HepG2 (cell line): ENCODE measurements around the gene GDF7. TPM values are rescaled to one million over a fixed set of nuclear protein-coding genes. Genes with fewer than 3 reads are reported as not detected.
A peak's percentile ranks its signal among the peaks of the same experiment; 100 is the strongest.

Experiments
- ATAC-seq: fragments of 200-7000 bp; cut with Tn5 transposase; 3 replicates; pipeline ENCODE4 v1.9.1; 2020; ENCODE audit warnings: mild to moderate bottlenecking, moderate library complexity
- BruUV-seq: library from RNA; stranded (reverse); fragments of 400-500 nt; replicated peaks from 2 replicates; lab custom pipeline; 2021; lab: Mats Ljungman, UMichigan
- CTCF ChIA-PET: fragments of 300-600 bp; formaldehyde crosslinking; extraction: SDS; loops from one replicate; lab custom pipeline; 2021; ENCODE audit warnings: low total read pairs, inconsistent platforms, low intra/inter-chr PET ratio; lab: Yijun Ruan, JAX
- POLR2A ChIA-PET: fragments of 350-600 bp; sonication (Branson Sonifier 250); formaldehyde crosslinking; loops from one replicate; lab custom pipeline; 2020; ENCODE audit warnings: antibody characterized with exemption, inconsistent platforms; lab: Yijun Ruan, JAX
- DNase-seq: peaks from one replicate; pipeline ENCODE4 v3.0.0-alpha.2; 2015; ENCODE audit warnings: low spot score
- FAIRE-seq: peaks from 3 replicates; lab custom pipeline; 2011; peaks lifted over from hg19 to GRCh38; lab: Jason Lieb, UNC
- H2AFZ ChIP-seq: one replicate; pipeline ENCODE4 v1.6.1; 2011; ENCODE audit warnings: low read length, inconsistent platforms
- H3K27ac ChIP-seq: fragments of 300-600 bp; 3 replicates; pipeline ENCODE4 v1.8.0; 2011; ENCODE audit warnings: mixed run types, mild to moderate bottlenecking, mixed read lengths, low read length, inconsistent platforms; ENCODE audit not compliant: insufficient read depth; ENCODE audit errors: extremely low read length
- H3K27me3 ChIP-seq, 2 experiments: fragments of 200-600 bp in 1 of 2; 2 replicates in 1 of 2; 3 replicates in 1 of 2; pipeline versions ENCODE4 v1.6.0 to v1.8.0; 2011; ENCODE audit warnings: low read length in 2 of 2, mild to moderate bottlenecking in 2 of 2, moderate library complexity in 2 of 2, inconsistent platforms in 1 of 2; ENCODE audit not compliant: insufficient read depth in 2 of 2, control insufficient read depth in 1 of 2
- H3K36me3 ChIP-seq, 2 experiments: fragments of 200-600 bp in 1 of 2; replicated peaks in 1 of 2; 2 replicates in 1 of 2; 3 replicates in 1 of 2; pipeline versions ENCODE4 v1.5.1 to v1.8.0; 2011; ENCODE audit warnings: low read length in 2 of 2, inconsistent platforms in 1 of 2; ENCODE audit not compliant: insufficient read depth in 2 of 2, control insufficient read depth in 1 of 2
- H3K4me1 ChIP-seq: 2 replicates; pipeline ENCODE4 v1.5.1; 2012; ENCODE audit warnings: low read length, inconsistent platforms; ENCODE audit not compliant: insufficient read depth
- H3K4me2 ChIP-seq: 2 replicates; pipeline ENCODE4 v1.6.0; 2011; ENCODE audit warnings: low read depth, low read length, inconsistent platforms
- H3K4me3 ChIP-seq, 3 experiments: fragments of 200-600 bp in 1 of 3; sonication (generic), shearing (Covaris generic) in 1 of 3; replicated peaks in 1 of 3; 2 replicates each; pipeline ENCODE4 v1.5.1; 2011 to 2016; ENCODE audit warnings: low read length in 3 of 3, inconsistent platforms in 2 of 3, low read depth in 2 of 3, mild to moderate bottlenecking in 2 of 3, control low read depth in 1 of 3, mixed read lengths in 1 of 3; ENCODE audit not compliant: insufficient read depth in 1 of 3
- H3K79me2 ChIP-seq: one replicate; pipeline ENCODE4 v1.6.1; 2011; ENCODE audit warnings: low read length, inconsistent platforms; ENCODE audit not compliant: insufficient read depth
- H3K9ac ChIP-seq: 2 replicates; pipeline ENCODE4 v1.6.0; 2011; ENCODE audit warnings: mild to moderate bottlenecking, low read depth, low read length, inconsistent platforms; ENCODE audit not compliant: insufficient read depth
- H3K9me3 ChIP-seq: 2 replicates; pipeline ENCODE4 v1.5.1; 2012; ENCODE audit warnings: mild to moderate bottlenecking, low read length
- H4K20me1 ChIP-seq: 2 replicates; pipeline ENCODE4 v1.6.0; 2011; ENCODE audit warnings: inconsistent platforms, mild to moderate bottlenecking, low read length, moderate library complexity; ENCODE audit not compliant: insufficient read depth
- MBD4 ChIP-seq: IDR thresholded peaks from 2 replicates; pipeline ENCODE4 v1.6.1; 2012; ENCODE audit warnings: low read length, inconsistent platforms, borderline replicate concordance
- NBN ChIP-seq: fragments of 450-650 bp; conservative IDR thresholded peaks from 2 replicates; pipeline ENCODE4 v1.6.1; 2017
- NFATC3 ChIP-seq: sonication (generic); formaldehyde crosslinking; IDR thresholded peaks from 2 replicates; pipeline ENCODE4 v1.5.1; 2020; ENCODE audit warnings: mild to moderate bottlenecking, missing genetic modification reagents
- RARG ChIP-seq: sonication (generic); formaldehyde crosslinking; IDR thresholded peaks from 2 replicates; pipeline ENCODE4 v1.4.0; 2020; ENCODE audit warnings: low read depth, mild to moderate bottlenecking, missing genetic modification reagents
- RELA ChIP-seq: sonication (generic); formaldehyde crosslinking; IDR thresholded peaks from 2 replicates; pipeline ENCODE4 v1.4.0; 2020; ENCODE audit warnings: missing genetic modification reagents
- RFX1 ChIP-seq: fragments of 450-650 bp; IDR thresholded peaks from 2 replicates; pipeline ENCODE4 v1.6.1; 2017
- SP1 ChIP-seq, 2 experiments: fragments of 450-650 bp in 1 of 2; sonication (generic) in 1 of 2; formaldehyde crosslinking in 1 of 2; IDR thresholded peaks; 2 replicates each; pipeline versions ENCODE4 v1.4.0 to v1.6.1; 2016 to 2020; ENCODE audit warnings: missing genetic modification reagents in 1 of 2
- SRSF4 ChIP-seq: fragments of 200-400 bp; formaldehyde crosslinking; IDR thresholded peaks from one replicate; pipeline ENCODE4 v1.6.1; 2018; ENCODE audit warnings: mild to moderate bottlenecking, low read depth, low read length, moderate library complexity; ENCODE audit not compliant: poor library complexity, severe bottlenecking
- TAF15 ChIP-seq: fragments of 200-400 bp; formaldehyde crosslinking; IDR thresholded peaks from one replicate; pipeline ENCODE4 v1.6.1; 2018; ENCODE audit warnings: mild to moderate bottlenecking, low read depth, low read length; ENCODE audit not compliant: poor library complexity, severe bottlenecking
- ZMYM3 ChIP-seq: sonication (generic); formaldehyde crosslinking; IDR thresholded peaks from 2 replicates; pipeline ENCODE4 v1.5.1; 2020; ENCODE audit warnings: mild to moderate bottlenecking, missing genetic modification reagents
- ZNF101 ChIP-seq: sonication (generic); formaldehyde crosslinking; IDR thresholded peaks from 2 replicates; pipeline ENCODE4 v1.4.0; 2020; ENCODE audit warnings: mild to moderate bottlenecking, low read depth, missing genetic modification reagents, borderline replicate concordance
- ZNF274 ChIP-seq: sonication (generic); formaldehyde crosslinking; IDR thresholded peaks from 2 replicates; pipeline ENCODE4 v1.5.1; 2020; ENCODE audit warnings: mild to moderate bottlenecking, missing genetic modification reagents
- ZNF567 ChIP-seq: sonication (generic); formaldehyde crosslinking; IDR thresholded peaks from 2 replicates; pipeline ENCODE4 v1.8.1; 2023; ENCODE audit warnings: mild to moderate bottlenecking, missing genetic modification reagents, borderline replicate concordance
- ZNF589 ChIP-seq: sonication (generic); formaldehyde crosslinking; conservative IDR thresholded peaks from 2 replicates; pipeline ENCODE4 v1.8.0; 2022; ENCODE audit warnings: mild to moderate bottlenecking, moderate library complexity, missing genetic modification reagents
- ZNF761 ChIP-seq: sonication (generic); formaldehyde crosslinking; conservative IDR thresholded peaks from 2 replicates; pipeline ENCODE4 v1.4.0; 2020; ENCODE audit warnings: mild to moderate bottlenecking, missing genetic modification reagents
- WGBS: methylation state at CpG from one replicate; pipeline ENCODE4 v1.1.6; 2017; ENCODE audit warnings: low lambda C conversion rate; 5-methylcytosine and 5-hydroxymethylcytosine counted together
- in situ Hi-C: cut with HindIII; loops from 2 replicates; pipeline ENCODE4 v1.10.0; 2017; ENCODE audit warnings: low pct_unique_long_range_greater_than_20kb; ENCODE audit not compliant: extremely low pct_ligation_motif_present
- intact Hi-C: fragments of 100-400 bp; cut with micrococcal nuclease; formaldehyde crosslinking; loops from one replicate; pipeline ENCODE4 v1.10.0; 2022; ENCODE audit not compliant: unreplicated experiment
- polyA plus RNA-seq, 8 experiments: library from polyadenylated mRNA; depleted of rRNA in 3 of 8; stranded (reverse) in 7 of 8; unstranded in 1 of 8; fragments of >200 nt; fragmentation: Illumina TruSeq in 4 of 8; extraction: Trizol in 4 of 8; gene quantifications; 2 replicates each; pipeline versions ENCODE4 v1.2.1 to v1.2.3, GENCODE V29; 2011 to 2016; ENCODE audit warnings: low read depth in 4 of 8, missing spikeins in 1 of 8, mixed read lengths in 1 of 8; ENCODE audit not compliant: insufficient read depth in 1 of 8
- total RNA-seq, 5 experiments: library from RNA; depleted of rRNA; stranded (reverse); fragments of >200 nt; fragmentation: Illumina TruSeq; extraction: Trizol; gene quantifications; 2 replicates each; pipeline ENCODE4 v1.2.3, GENCODE V29; 2016; ENCODE audit warnings: low read depth in 1 of 5
- TF ChIP-seq, protein P1 (sequence below): sonication (generic); formaldehyde crosslinking; IDR thresholded peaks from 2 replicates; pipeline ENCODE4 v1.8.1; 2023; ENCODE audit warnings: missing genetic modification reagents, mild to moderate bottlenecking, borderline replicate concordance
- TF ChIP-seq, protein P2 (sequence below): fragments of 450-650 bp; IDR thresholded peaks from 2 replicates; pipeline ENCODE4 v1.6.1; 2016

GDF7 gene
- total and polyA plus RNA-seq, 2 of the 13 experiments (the other 11 are each of a cell fraction or from before 2014, with no cell fraction given), result 1.6 to 15.0 TPM

DNA sequence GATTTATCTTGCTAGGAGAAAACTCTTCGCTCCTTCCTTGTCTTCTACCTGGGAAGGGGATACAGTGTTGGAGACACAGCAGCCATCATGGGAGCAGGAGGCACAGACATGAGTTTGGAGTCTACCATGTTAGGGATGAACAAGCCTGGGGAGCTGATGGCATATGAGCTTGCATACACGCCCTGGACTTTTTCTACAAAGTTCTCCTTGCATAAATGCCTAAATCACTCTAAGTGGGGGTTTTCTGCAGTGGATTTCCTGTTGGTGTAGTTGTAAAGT is 12.5 kb upstream of the GDF7 start:
- Histone ChIP-seq H3K36me3 (no peaks in the 10 kb centered on the region), H3K79me2 (peaks cover 6% of the 10 kb centered on the region), H4K20me1 (no peaks in the 10 kb centered on the region), H3K27ac (no peak overlapping the region), H3K9ac (no peak overlapping the region), H2AFZ (no peak overlapping the region), H3K4me1 (peaks cover 37% of the 10 kb centered on the region), H3K4me3 (no peak overlapping the region), H3K9me3 (no peaks in the 10 kb centered on the region), H3K4me2 (no peak overlapping the region), H3K27me3 (peaks cover 8 to 30% of the 10 kb centered on the region in 2 experiments; a peak in 4 of 5 replicates)
- TF ChIP-seq ZNF101 (CRISPR knock-in tag), result no peak
- no peak for TF ChIP-seq SP1 (IDR thresholded peaks at IDR 0.05)
- no peak for TF ChIP-seq SP1 (CRISPR knock-in tag; IDR thresholded peaks at IDR 0.05)
- TF ChIP-seq, protein P1, sequence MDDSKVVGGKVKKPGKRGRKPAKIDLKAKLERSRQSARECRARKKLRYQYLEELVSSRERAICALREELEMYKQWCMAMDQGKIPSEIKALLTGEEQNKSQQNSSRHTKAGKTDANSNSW (CRISPR knock-in tag), result no peak
- no peak for TF ChIP-seq ZNF589 (CRISPR knock-in tag)
- TF ChIP-seq TAF15, result no peak
- no peak for TF ChIP-seq MBD4
- no peak for TF ChIP-seq SRSF4
- TF ChIP-seq ZNF761 (CRISPR knock-in tag), result no peak
- no peak for TF ChIP-seq RFX1
- no peak for TF ChIP-seq ZNF274 (CRISPR knock-in tag)
- no peak for TF ChIP-seq NBN
- TF ChIP-seq NFATC3, result no peak
- TF ChIP-seq RELA, result no peak
- no peak for TF ChIP-seq RARG
- 0 out of 2 replicates have a peak, but pooled peaks have one; percentile 33 for TF ChIP-seq ZMYM3 (CRISPR knock-in tag)
- TF ChIP-seq ZNF567, result no peak
- TF ChIP-seq, protein P2, sequence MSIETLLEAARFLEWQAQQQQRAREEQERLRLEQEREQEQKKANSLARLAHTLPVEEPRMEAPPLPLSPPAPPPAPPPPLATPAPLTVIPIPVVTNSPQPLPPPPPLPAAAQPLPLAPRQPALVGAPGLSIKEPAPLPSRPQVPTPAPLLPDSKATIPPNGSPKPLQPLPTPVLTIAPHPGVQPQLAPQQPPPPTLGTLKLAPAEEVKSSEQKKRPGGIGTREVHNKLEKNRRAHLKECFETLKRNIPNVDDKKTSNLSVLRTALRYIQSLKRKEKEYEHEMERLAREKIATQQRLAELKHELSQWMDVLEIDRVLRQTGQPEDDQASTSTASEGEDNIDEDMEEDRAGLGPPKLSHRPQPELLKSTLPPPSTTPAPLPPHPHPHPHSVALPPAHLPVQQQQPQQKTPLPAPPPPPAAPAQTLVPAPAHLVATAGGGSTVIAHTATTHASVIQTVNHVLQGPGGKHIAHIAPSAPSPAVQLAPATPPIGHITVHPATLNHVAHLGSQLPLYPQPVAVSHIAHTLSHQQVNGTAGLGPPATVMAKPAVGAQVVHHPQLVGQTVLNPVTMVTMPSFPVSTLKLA, result 0 out of 2 replicates have a peak, but pooled peaks have one; percentile 1
- BruUV-seq, result no TSS peak
- intact Hi-C loops, result no loop called here
- FAIRE-seq, result no peak
- ChIA-PET POLR2A (interaction anchor here (0.5 to 1.1 kb wide), 3 partner anchors 21 to 210 kb away, joined by 3 to 5 read pairs (median 3); no protein-coding TSS in a partner anchor), CTCF (no interaction called here)
- no peak for DNase-seq
- ATAC-seq, result no peak
- 34% methylated on average over 2 of the region's 2 CpGs for WGBS
- in situ Hi-C loops, result loop anchor here (25.0 kb wide), 1 partner anchor 308 kb away; no protein-coding TSS in a partner anchor
